ENCODE data around the gene BAD.

The BAD gene

DNA sequence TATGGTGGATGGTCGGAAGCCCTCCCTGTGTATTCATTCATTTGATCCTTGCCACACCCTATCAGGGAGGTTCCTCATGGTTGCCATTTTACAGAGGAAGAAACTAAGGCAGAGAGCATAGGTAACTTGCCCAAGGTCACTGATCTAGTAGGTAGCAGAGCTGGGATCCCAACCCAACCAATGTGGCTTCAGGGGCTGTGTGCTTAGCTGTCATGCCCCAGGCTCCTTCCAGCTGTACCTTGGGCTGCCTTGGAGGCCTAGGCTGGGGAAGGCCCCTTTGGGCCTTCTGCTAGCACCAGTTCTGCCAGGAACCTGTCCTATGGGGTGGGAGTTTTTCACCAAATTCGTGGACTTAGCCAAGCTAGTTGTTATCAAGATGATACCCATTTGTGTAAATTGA, 8.6 kb downstream of the BAD start:
- no peak for FAIRE-seq

DNA sequence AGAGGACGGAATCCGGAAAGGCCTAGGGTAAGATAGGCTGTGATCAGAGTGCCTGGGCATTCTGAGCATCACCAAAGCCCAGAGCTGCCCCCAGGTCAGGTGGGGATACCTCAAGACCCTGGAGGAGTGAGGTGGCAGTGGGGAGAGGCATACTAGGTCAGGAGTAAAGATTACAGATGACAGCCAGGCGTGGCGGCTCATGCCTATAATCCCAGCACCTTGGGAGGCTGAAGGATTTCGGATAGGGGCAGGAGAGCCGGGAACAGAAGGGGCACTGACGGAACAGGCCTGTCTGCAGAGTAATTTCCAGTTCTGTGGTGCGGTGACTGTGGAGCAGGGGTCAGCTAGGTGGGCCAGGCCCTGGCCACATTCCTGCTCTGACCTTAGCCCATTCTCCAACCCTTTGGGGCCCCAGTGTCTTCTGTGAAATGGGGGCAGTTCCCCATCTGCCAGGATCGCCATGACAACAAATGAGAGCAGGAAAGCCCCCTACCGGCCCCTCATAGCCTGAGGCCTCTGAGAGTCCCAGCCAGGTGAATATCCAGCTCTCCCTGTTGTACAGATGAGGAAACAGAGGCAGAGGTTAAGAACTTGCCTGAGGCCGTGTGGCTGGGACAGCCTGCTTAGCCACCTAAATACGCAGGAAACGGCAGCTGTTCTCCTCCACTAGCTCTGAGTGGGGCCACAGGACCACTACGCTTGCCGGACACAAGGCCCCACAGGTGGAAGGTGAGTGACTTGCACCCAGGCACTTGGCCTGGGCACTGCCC, 9.2 kb downstream of the BAD start:
- FAIRE-seq: no peak

DNA sequence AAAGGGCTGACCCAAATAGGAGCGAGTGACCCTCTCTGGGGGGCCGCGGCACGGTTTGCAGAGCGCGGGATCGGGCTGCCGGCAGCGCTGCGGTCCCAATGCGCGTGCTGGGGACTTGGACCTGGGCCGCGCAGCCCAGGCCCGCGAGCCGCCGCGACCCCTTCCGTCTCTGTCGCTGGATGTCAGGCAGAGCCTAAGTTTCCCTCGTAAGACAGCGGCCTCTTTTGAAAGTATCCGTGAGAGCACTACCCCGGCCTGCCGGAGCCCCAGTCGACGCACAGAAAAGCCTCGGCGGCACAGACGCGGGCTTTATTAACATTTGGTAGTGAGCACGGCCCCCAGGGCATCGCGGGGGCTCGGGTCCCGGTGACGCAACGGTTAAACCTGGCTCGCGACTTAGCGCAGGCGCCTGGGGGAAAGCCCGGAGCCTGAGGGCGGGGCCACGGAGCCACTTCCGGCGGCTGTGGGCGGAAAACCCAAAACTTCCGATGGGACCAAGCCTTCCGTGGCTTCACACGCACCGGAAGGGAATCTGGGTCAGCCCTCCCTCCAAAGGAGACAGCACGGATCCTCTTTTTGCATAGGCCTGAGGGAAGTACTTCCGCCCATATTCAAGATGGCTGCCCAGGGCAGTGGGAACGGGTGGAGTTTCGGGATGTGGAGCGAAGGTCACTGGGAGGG, 14.8 kb downstream of the BAD start:
- FAIRE-seq: no peak

DNA sequence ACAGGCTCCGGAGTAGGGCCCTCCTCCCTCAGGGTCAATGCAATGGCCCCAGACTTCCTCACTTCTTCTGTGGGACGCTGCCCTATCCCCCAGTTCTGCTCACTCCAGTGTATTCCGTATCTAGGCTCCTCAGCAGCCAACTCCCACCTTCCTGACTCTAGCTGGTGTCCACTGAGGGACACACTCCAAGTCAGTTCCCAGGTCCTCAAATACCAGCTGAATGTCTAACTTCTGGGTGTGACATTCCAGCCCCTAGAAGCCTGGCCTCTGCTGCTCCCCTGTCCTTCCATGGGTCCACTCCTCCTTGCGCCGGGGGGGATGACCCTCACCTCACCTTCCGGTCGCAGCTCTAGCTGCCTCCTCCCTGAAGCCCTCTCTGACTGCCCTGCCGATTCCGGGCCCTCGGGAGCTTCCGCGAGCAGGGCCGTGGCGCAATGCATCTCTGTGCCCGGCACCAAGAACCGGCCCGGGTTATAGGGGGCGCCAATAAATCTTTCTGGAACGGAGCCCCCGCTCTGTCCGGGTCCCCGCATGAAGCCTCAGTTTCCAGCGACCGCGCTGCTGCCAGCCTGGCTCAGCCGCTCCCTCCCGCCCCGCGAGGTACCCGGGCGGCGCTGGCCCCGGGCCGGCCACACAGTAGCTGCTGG, 15.4 kb downstream of the BAD start:
- FAIRE-seq: no peak

DNA sequence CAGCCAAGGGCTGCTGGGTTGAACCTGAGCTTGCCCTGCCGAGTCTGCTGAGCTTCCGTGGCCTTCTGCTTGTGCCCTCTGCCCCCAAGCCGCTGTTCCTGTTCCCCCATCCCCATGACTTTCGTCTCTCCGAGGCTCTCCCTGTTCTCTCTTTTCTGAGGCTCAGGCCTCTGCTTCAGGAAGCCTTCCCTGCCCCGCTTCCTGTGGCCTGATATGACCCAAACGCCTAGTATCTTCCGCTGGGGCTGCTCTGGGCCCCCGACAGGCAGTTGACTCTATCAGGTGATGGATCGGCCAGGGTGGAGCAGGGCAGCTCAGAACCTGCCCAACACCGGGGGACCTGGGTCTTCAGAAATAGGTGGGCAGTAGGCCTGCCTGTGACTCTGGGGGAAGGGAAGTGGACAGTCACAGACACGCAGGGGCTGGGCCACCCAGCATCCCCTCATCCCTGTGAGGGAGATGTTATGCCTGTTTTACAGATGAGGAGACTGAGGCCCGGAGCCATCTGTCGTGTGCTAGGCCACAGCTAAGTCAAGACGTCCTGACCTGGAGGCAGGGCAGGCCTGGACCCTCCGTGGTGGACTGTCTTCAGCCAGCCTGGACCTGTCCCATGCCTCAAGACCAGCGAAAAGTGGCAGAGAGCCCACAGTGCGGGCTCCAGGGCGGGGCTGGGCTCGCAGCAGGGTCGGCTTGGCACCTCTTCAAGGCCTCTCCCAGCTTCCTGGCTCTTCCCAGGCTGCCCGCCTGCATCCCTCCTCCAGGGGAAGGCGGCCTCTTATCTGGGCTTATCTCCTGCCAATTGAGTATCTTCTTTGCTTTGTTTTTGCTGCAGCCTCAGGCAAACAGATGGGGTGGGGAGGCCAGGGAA, 16.2 kb downstream of the BAD start:
- no peak for FAIRE-seq

DNA sequence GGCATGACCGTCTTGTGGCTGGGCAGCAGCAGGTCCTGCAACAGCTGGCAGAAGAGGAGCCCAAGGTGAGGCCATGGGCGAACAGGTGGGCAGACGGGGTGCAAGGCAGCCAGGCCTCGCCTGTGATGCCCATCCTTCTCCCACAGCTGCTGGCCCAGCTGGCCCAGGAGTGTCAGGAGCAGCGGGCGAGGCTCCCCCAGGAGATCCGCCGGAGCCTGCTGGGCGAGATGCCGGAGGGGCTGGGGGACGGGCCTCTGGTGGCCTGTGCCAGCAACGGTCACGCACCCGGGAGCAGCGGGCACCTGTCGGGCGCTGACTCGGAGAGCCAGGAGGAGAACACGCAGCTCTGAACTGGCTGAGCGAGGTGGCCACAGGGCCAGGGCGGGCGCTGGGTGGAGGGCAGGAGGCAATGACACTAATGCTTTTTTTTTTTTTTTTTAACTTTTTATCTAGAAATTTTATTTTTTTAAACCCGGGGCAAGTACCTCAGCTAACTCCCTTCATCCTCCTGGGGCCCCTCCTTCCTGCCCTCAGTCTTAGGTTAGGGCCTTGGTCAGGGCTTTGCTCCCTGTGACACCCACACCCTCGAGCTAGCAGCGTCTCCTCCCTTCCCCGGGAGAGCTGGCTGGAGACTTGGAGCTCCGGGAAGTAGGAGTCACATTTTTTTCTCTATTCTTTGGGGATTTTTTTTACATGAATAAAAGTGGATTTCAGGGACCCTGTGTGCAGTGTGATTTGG, 17.1 kb downstream of the BAD start:
- FAIRE-seq: no peak

DNA sequence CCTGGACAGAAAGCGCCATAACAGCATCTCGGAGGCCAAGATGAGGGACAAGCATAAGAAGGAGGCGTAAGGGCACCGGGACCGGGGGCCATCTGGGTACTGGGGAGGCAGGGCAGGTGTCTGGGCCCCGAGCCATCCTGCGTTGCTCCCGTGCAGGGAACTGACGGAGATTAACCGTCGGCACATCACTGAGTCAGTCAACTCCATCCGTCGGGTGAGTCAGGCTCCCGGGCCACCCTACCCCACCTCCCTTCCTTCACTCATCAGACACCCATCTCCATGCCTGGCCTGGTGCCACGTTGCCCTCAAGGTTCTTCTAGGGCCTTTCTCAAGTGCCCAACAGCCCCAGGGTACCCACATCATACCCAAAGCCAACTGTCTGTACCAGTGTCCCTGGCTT, 18.1 kb downstream of the BAD start:
- FAIRE-seq: no peak

DNA sequence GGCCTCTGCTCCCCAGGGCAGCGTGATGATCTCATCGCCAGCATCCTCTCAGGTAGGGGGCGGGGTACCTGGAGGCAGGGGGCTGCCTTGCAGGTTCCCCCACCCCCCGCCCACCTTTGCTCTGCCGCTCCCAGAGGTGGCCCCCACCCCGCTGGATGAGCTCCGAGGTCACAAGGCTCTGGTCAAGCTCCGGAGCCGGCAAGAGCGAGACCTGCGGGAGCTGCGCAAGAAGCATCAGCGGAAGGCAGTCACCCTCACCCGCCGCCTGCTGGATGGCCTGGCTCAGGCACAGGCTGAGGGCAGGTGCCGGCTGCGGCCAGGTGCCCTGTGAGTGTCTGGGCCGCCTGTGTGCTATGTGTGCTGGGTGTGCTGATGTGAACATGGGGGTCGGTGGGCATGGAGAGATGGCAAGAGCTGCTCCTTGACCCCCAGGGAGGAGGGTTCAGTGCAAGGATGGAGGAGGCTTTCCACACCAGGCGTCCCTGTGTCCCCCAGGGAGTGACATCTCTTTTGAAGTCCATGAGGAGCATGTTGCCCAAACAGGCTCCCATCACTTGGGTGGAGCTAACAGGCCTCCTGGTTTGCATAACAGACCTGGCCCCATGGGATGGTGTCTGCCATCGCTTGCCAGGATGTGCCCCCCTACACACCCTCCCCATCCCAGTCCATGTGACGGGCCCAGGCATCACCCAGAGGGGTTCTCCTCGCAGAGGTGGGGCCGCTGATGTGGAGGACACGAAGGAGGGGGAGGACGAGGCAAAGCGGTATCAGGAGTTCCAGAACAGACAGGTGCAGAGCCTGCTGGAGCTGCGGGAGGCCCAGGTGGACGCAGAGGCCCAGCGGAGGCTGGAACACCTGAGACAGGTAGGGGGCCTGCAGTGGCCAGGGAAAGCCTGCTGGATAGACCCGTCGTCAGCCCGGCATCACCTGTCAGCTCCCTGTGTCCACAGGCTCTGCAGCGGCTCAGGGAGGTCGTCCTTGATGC, 19.0 kb downstream of the BAD start:
- FAIRE-seq: no peak

DNA sequence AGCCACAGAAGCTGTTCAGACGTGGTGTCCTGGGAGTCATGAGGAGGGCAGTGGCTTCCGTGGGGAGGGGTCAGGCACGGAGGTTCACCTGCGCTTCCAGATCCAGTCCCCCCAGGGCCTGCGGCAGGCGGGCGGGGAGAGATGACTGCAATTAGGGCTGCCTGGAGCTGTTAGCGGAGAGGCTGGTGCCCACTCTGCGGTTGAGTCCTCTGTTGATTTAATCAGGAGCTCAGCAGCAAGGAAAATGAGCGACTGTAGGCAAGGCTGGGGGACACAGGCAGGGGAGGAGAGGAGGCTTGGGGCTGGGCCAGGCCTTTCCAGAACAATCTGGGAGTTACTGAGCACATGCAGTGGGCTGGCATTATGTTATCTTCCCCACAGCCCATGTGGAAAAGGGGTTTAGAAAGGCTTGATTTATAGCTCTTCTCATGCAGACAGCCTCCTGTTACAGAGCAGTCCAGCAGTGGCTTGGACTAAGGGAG, 20.1 kb downstream of the BAD start:
- FAIRE-seq: no peak

DNA sequence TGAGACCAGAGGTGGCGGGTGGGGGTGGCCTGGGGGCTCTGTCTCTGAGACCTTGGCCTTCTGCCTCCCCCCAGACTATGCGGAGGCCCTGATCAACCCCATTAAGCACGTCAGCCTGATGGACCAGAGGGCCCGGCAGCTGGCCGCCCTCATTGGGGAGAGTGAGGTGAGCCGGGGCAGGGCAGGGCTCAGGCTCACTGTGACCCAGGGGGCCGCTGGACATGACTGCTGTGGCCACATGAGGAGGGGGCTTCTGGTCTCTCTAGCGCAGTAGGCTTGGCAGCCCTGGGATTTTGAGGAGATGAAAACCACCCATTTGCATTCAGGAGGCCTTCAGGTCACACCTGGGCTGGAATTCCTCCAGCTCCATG, 20.5 kb downstream of the BAD start:
- FAIRE-seq: no peak

DNA sequence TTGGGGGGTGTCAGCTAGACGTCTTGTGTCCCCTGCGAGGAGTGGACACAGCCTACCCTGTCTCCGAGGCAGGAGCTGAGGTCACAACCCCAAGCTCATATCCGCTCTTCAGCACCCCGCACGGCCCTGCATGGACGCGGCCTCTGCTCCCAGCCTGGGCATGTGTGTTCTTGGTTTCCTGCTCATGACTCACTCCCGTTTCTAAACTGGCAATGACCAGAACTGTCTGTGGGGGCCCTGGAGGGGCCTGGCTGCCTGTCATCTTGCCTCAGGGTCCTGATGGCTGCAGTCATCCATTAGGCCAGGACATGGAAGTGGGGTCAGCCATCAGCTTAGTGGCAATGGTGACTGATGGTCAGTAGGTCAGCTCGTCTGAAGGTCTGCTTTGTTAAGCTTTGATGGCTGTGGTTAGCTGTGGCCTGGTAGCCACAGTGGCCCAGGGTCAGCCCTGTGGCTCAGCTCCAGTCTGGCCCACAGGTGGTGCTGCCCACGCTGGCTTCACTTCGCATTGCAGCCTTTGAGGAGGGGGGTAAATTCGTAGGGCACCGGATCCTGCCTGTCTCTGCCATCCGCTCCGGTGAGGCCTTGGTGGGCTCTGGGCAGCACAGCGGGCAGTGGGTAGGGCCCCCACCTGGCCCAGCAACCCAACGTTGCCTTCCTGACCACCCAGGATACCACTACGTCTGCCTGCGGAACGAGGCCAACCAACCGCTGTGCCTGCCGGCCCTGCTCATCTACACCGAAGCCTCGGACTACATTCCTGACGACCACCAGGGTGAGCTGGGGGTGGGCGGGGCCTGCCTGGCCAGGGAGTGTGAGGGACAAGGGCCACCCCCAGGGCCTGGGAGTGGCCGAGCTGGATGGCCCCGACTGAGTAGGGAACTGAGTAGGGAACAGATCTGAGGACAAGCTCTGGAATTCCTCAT, 21.2 kb downstream of the BAD start:
- FAIRE-seq: no peak

DNA sequence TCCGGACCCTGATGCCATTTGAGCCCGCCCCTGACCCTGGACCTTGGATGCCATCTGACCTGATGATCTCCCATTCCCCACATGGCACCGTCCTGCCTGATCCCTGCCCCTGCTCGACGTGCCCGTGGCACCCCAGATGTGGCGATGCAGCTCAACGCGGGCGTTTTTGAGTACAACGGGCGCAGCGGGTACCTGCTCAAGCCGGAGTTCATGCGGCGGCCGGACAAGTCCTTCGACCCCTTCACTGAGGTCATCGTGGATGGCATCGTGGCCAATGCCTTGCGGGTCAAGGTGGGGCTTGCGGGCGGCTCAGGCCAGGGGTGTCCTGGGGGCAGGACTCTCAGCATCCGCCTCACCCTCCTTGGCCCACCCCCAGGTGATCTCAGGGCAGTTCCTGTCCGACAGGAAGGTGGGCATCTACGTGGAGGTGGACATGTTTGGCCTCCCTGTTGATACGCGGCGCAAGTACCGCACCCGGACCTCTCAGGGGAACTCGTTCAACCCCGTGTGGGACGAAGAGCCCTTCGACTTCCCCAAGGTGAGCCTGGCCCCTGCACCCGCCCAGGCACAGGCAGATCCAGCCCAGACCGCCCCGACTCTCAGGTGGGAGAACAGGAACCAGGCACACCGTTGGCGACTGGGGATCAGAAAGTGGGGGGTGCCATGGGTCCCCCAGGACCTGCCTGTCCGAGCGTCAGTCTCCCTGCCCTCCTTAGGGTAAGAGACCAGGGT, 22.0 kb downstream of the BAD start:
- FAIRE-seq: no peak

DNA sequence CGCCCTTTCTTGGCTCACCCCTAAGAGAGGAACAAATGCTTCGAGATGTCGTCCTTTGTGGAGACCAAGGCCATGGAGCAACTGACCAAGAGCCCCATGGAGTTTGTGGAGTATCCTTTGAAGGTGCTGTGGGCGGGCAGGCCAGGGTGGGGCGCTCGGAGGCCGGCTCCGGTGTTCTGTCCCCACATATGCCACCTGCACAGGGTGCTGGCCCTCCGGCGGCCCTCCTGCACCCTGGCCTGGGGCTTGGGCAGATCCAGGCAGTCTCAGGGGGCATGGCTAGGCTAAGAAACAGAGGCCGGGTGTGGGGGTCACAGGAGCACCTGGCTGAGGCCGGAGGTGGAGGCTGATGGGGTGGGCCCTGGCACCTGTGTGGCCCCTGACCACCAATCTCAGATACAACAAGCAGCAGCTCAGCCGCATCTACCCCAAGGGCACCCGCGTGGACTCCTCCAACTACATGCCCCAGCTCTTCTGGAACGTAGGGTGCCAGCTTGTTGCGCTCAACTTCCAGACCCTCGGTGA, 22.8 kb downstream of the BAD start:
- FAIRE-seq: no peak

DNA sequence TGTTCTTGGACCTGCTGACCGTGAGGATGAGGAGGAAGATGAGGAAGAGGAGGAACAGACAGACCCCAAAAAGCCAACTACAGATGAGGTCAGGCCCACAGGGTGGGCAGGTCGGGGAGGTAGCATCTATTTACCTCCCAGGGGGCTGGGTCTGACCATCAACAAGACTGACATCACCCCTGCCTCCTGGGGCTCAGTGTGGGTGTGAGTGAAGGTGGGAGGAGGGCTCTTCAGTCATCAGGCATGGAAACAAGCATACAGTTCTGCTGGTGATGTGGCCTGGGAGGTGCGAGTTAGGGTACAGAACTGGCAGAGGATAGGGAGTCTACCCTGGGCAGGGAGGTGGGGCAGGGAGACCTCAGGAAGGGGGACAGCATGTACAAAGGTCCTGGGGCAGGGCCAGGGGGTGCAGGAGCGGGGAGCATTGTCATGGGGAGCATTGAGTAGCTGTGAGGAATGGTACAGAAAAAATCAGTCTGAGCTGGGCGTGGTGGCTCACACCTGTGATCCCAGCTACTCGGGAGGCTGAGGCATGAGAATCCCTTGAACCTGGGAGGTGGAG, 24.2 kb downstream of the BAD start:
- FAIRE-seq: no peak

DNA sequence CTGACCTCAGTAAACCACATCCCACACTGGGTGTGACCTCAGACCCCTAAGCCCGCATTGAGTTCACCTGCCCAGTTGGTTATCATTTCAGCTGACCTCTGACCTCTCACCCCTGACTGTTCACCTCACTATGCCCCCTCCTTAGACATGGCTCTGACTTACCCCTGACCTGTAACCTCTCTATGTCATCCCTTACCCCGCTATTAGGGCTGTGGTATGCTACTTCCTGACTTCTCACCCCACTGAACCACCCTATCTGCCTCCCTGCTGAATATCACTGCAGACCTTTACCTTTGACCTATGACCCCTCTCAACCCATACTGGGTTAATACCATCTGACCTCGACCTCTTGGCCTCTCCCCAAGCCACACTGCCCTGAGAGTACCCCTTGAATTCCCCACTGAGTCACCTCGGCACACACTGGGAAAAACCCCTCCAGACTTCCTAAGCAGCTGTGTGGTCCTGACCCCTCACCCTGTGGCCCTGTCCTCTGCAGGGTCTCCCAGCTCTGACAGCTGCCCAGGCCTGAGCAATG, 24.9 kb downstream of the BAD start:
- FAIRE-seq: no peak

DNA sequence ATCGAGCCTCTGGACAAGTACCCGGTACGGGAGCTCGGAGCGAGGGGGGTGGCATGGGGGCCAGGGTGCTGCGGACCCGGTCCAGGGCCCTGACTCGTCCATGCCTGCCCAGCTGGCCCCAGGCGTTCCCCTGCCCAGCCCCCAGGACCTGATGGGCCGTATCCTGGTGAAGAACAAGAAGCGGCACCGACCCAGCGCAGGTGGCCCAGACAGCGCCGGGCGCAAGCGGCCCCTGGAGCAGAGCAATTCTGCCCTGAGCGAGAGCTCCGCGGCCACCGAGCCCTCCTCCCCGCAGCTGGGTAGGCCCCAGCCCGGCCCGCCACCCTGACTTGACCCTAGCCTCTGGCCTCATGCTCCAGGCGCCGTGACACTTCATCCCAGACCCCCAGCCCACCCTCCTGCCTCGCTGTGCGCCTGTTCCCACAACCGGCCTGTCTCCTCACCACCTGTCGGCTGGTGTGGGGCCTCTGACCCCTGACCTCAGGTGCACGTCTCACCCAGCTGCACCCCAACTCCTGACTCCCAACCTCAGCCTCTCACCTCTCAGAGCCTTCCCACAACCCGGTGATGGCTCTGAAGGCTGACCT, 25.4 kb downstream of the BAD start:
- no peak for FAIRE-seq

DNA sequence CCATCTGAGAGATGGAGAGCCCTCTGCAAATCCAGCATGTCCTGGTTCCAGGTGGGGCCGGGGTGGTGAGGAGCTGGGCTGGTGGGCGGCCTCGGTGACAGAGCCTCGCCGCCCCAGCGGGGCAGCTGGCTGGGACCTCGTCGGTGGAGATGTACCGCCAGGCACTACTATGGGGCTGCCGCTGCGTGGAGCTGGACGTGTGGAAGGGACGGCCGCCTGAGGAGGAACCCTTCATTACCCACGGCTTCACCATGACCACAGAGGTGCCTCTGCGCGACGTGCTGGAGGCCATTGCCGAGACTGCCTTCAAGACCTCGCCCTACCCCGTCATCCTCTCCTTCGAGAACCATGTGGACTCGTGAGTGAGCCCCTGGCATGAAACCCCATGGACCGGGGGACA, 26.1 kb downstream of the BAD start:
- FAIRE-seq: no peak

DNA sequence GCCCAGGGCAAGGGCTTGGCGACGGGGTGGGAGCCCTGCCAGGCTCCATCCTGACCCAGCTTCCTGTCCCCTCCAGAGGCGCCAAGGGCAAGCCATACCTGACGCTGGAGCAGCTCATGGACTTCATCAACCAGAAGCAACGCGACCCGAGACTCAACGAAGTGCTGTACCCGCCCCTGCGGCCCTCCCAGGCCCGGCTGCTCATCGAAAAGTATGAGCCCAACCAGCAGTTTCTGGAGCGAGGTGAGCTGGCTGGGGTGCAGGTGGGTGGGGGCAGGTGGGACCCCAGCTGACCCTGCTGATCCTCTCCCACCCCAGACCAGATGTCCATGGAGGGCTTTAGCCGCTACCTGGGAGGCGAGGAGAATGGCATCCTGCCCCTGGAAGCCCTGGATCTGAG, 28.2 kb downstream of the BAD start:
- no peak for FAIRE-seq
